NCI-H82 (cell line): ENCODE measurements around the gene MAN2A1.
"Not testable (repeated sequence)": the region's sequence is repeated elsewhere in the genome, so short reads cannot be mapped to it uniquely, and the experiment has no call there.

Experiments used
- DNase-seq: peaks from one replicate; lab custom pipeline; 2025; lab: John Stamatoyannopoulos, UW

The MAN2A1 gene

GRCh38 chr5:109756543-109757185 is 66.9 kb downstream of the MAN2A1 start:
- no peak for DNase-seq

DNA sequence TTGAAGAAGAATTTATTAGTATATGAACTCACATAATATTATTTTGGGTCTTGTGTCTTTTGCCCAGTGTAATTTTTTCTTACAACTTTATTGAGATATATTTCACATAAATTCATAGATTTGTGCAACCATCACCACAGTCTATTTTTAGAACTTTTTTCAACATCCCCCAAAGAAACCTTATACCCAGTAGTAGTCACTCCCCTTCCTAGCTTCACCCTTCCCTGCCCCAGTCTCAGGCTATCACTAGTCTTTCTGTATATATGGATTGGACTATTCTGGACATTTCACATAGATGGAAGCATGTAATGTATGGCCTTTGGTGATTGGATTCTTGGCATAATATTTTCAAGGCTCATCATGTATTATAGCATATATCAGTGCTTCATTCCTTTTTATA is 67.8 kb downstream of the MAN2A1 start:
- no peak for DNase-seq

DNA sequence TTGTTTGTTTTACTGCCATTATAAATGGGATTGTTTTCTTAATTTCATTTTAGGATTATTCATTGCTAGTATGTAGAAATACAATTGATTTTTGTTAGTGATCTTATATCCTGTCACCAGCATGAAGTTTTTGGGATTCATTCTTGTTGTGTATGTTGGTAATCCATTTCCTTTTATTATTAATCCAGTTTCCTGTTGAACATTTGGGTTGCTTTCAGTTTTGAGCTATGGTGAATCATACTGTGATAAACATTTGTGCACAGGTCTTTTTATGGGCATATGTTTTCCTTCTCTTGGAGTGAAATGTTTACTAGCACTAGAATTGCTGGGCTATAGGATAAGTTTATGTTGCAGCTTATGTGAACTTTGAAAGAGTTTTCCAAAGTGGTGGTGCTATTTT is 69.6 kb downstream of the MAN2A1 start:
- DNase-seq: no peak

DNA sequence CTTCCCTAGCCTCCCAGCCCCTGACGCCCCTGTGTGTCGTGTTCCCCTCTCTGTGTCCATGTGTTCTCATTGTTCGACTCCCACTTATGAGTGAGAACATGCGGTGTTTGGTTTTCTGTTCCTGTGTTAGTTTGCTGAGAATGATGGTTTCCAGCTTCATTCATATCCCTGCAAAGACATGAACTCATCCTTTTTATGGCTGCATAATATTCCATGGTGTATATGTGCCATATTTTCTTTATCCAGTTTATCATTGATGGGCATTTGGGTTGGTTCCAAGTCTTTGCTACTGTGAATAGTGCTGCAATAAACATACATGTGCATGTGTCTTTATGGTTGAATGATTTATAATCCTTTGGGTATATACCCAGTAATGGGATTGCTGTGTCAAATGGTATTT is 70.4 kb downstream of the MAN2A1 start:
- DNase-seq: not testable (repeated sequence)

DNA sequence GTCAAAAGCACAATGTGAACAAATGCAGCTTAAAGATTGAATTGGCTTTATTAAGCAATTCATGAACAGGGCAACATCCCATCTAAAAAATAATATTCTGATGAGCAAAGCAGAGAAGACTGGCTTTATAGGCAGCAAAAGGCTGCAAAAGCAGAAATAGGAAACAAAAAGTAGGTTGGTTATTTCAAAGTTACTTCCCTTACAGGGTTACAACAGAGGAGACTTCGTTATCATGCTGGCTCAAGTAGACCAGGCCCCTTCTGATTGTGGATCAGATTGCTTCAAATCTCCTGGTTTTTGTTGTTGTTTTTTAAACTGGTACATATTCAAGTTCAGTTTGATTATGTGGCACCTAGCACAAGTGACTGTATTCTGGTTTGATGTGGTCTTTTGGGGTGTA is 73.1 kb downstream of the MAN2A1 start:
- DNase-seq: no peak

GRCh38 chr5:109767184-109767995 is 77.7 kb downstream of the MAN2A1 start:
- DNase-seq: no peak

GRCh38 chr5:109767997-109768396 is 78.3 kb downstream of the MAN2A1 start:
- peak; percentile 54 for DNase-seq

DNA sequence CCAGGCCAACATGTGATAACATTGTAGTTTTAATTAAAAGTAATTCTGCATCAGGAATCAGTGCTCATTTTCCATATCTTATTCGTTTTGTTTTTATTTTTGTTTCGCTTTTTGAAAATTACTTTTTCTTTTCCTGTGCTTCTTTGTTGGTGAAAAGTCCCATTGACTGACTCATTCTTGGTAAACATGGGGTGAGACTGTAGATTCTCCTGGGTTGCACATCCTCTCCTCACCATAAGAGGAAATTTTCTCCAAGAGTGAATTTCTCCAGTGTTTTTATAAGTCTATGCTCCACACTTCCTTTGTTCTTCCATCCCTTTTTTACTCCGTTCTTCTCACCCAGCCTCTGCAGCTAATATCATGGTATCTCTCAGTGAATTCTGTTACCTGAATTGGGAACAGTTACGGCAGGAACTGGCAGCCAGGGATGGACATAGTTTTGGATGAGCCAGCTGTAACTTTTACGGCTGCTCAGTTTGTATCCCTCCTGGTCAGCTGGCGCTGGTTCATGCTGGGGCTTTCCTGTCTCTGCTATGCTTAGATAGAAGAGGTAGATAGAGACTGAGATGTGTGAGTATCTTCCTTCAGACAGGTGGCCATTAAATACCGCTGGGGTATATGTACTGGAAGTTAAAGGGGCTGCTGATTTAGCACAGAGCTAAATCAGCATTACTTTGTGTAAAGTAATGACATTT is 80.0 kb downstream of the MAN2A1 start:
- DNase-seq: no peak

GRCh38 chr5:109775130-109775529 is 85.4 kb downstream of the MAN2A1 start:
- DNase-seq: no peak

- no peak for DNase-seq
Measured at GRCh38 chr5:109779036-109779735, 89.5 kb downstream of the MAN2A1 start.

DNA sequence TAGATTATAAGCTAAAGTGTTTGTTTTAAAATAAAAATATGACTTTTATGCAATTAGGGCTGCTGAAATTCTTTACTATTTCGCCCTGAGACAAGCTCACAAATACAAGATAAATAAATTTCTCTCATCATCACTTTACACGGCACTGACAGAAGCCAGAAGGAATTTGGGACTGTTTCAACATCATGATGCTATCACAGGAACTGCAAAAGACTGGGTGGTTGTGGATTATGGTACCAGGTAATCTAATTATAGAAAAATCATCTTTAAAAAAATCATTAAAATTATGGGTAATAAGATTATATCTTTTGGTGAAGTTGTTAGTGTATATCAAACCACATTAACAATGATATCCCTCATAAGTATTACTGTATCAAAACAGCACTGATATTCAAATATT is 95.0 kb downstream of the MAN2A1 start:
- no peak for DNase-seq

GRCh38 chr5:109786206-109786855 is 96.6 kb downstream of the MAN2A1 start:
- DNase-seq: no peak

DNA sequence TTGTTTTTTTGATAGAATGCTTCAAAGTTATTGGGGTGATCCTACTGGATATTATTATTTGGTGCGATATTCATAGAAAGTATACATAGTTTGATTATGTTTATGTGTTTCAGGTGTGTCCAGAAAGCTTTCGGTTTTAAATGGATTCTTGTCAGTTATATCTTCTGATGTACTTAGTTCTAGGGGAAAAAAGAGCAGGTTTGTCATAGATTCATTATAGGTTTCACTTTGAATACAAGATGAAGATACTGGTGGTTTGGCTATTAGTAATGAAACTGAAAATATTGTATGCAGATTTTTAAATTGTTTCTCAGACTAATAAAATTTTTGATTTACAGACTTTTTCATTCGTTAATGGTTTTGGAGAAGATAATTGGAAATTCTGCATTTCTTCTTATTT is 98.9 kb downstream of the MAN2A1 start:
- no peak for DNase-seq

DNA sequence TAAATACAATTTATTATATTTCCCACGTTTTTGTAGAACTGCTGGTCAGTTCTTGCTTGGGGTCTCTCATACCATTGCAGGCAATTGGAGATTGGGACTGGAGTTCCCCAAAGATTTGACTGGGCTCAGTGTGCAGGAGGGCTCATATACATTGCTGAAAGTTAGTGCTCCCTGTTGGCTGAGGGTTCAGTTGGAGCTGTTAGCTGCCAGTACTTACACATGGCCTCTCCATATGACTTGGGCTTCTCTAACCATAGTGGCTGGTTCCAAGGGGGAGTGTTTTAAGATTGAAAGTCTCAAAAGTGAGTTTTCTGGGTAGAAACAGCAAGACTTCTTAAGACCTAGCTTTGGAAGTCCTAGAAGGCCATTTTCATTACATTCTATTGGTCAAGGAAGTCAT is 102.9 kb downstream of the MAN2A1 start:
- DNase-seq: no peak

DNA sequence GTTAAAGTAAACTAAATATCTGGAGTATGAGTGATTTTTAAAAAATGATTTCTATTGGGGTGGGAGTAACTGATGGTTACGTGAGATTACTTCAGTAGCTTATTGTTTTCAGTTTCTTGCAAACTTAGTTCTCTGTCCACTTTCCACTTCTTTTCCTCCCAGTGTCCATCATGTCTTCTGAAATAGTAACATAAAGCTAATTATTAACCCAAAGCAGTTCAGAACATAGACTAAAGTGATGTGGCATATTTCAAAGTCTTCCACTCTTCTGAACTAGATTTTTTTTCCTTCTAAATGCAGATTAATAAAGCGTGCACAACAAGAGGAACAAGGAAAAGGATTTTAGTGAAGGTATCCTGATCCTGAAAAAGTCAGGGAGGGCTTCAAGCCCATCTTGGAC is 114.1 kb downstream of the MAN2A1 start:
- DNase-seq: no peak

DNA sequence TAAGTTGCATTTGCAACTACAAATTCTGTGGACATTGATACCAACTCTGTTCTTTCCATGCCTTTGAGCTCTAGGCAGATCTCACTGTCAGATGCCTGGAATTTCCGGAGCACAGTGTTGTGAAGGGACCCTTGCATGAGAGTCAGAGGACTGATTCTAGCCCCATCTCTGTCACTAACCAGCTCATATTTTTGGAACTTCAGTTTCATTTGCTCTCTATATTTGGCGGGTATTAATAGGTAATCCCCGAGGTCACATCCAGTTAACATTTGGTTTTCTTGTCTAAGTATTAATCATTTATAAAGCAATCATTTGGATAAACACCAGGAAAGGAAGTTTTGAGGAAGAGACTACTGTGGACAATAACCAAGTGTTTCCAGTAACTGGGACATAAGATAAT is 115.7 kb downstream of the MAN2A1 start:
- no peak for DNase-seq

- peak; percentile 5 for DNase-seq
Measured at GRCh38 chr5:109805883-109806282, 116.2 kb downstream of the MAN2A1 start.

- no peak for DNase-seq
Measured at GRCh38 chr5:109812698-109813097, 123.0 kb downstream of the MAN2A1 start.

DNA sequence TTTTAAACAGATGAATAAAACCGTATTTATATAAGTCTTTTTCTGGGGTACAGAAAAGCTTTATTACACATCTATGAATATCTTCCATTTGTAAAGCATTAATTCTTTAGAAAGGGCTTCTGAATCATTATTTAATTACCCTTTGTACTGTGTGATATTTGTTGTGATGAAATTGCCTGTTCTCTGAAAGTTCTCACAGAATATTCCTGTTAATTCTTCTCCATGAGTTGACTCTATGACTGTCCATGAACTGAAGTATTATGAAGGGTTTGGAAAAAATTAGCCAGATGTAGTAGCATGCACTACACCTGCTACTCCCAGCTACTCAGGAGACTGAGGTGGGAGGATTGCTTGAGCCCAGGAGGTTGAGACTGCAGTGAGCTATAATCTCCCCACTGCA is 127.0 kb downstream of the MAN2A1 start:
- no peak for DNase-seq

GRCh38 chr5:109819878-109820277 is 130.2 kb downstream of the MAN2A1 start:
- DNase-seq: no peak

DNA sequence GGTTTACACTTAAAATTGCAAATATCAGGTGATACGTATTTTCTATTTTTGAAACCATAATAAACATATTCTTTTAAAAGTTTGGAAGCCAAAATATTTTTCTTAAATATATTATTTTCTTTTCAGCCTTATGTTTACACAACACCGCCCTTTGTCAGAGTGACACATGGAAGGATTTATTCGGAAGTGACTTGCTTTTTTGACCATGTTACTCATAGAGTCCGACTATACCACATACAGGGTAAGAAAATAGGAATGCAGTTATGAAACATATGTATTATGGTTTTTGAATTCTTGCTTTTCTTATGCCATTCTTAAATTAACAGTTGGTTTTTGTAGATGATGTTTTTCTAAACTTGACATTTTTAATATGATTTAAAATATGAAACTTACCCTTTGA is 133.9 kb downstream of the MAN2A1 start:
- no peak for DNase-seq

DNA sequence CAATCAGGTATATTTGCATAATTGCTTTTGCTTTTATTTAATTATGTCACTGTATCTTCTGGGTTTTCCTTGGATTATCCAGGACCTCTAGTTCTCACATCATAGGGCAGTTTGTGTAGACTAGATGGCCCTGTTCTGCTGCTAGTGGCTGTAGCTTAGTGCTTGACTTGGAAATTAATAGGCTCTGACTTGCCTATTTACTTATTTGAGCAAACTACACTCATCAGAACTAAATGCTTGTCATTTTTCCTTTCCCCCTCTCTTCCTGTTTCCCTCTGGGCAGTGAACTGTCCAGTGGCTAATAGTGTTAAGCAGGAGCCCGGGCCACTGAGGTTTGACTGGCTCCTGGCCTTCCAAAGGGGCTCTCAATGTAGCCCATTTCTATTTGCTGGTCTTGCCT is 135.7 kb downstream of the MAN2A1 start:
- DNase-seq: no peak
